Ascending aorta (tissue), 2 donors: ENCODE results near the gene MED6. TPM values are rescaled to one million over a fixed set of nuclear protein-coding genes. Genes with fewer than 3 reads are reported as not detected.

Source experiments
- DNase-seq, 2 donors: peaks; one replicate each; pipeline ENCODE4 v3.0.0-alpha.2; 2019; ENCODE audit warnings: low spot score in 2 of 2
- H3K27ac ChIP-seq, 2 donors: fragments of 200-600 bp; sonication (generic); one replicate each; pipeline ENCODE4 v1.5.1; 2016 to 2017; ENCODE audit warnings: mild to moderate bottlenecking in 1 of 2
- H3K27me3 ChIP-seq: fragments of 200-600 bp; sonication (generic); one replicate; pipeline ENCODE4 v1.5.1; 2017
- H3K36me3 ChIP-seq, 2 donors: fragments of 200-600 bp; sonication (generic); one replicate each; pipeline ENCODE4 v1.5.1; 2016
- H3K4me1 ChIP-seq, 2 donors: fragments of 200-600 bp; sonication (generic); one replicate each; pipeline ENCODE4 v1.5.1; 2016 to 2017; ENCODE audit warnings: mild to moderate bottlenecking in 1 of 2
- H3K4me3 ChIP-seq, 2 donors: fragments of 200-600 bp; sonication (generic); one replicate each; pipeline ENCODE4 v1.5.1; 2016 to 2017; ENCODE audit warnings: mild to moderate bottlenecking in 1 of 2
- H3K9me3 ChIP-seq, 2 donors: fragments of 200-600 bp; sonication (generic); one replicate each; pipeline ENCODE4 v1.5.1; 2016
- CTCF ChIP-seq, 3 experiments: fragments of 200-600 bp in 2 of 3; fragments of 450-650 bp in 1 of 3; sonication (generic) in 2 of 3; IDR thresholded peaks; one replicate each; pipeline ENCODE4 v1.5.1; 2016 to 2019; ENCODE audit warnings: antibody characterized with exemption in 3 of 3, mild to moderate bottlenecking in 1 of 3, moderate library complexity in 1 of 3
- intact Hi-C: fragments of 100-400 bp; cut with DNase I; formaldehyde crosslinking; loops from one replicate; pipeline ENCODE4 v1.15.1; 2023
- total RNA-seq: library from RNA; depleted of rRNA; stranded (reverse); fragments of >200 nt; gene quantifications from one replicate; pipeline ENCODE4 v1.1.0, GENCODE V29; 2016

The MED6 gene
- total RNA-seq: 38.0 TPM

- peak within 1 kb of the TSS; percentile 74 to 84 for H3K4me3 ChIP-seq
- H3K27ac ChIP-seq: peak within 1 kb of the TSS; percentile 76 to 77
- no peak for TF ChIP-seq CTCF (IDR thresholded peaks at IDR 0.05)
- intact Hi-C loops: loop anchor here (1.0 to 5.0 kb wide), 5 partner anchors 42 to 372 kb away; partner anchors contain the start of genes COX16 and TTC9
- no peaks in the 10 kb centered on the region for H3K9me3 ChIP-seq
- peaks cover 8 to 14% of the 10 kb centered on the region in 2 donors for H3K4me1 ChIP-seq
- peaks cover 9 to 13% of the 10 kb centered on the region in 2 donors for H3K36me3 ChIP-seq
- DNase-seq: peak; percentile 73 to 96
- no peaks in the 10 kb centered on the region for H3K27me3 ChIP-seq
These were observed at the start of gene MED6 for GRCh38 chr14:70600382-70601157. TSS of gene MED6 (minus strand) at chr14:70600655. CDS start at chr14:70600637, 18 bp downstream.

- Histone ChIP-seq H3K4me1 (no peaks in the 10 kb centered on the region), H3K36me3 (no peaks in the 10 kb centered on the region), H3K27ac (no peak overlapping the region), H3K9me3 (no peaks in the 10 kb centered on the region), H3K4me3 (no peak overlapping the region), H3K27me3 (no peaks in the 10 kb centered on the region)
- no peak for DNase-seq
- no peak for TF ChIP-seq CTCF (IDR thresholded peaks at IDR 0.05)
- intact Hi-C loops: no loop called here
These were observed 49.3 kb upstream of the MED6 start for GRCh38 chr14:70649803-70650202.

- no peak overlapping the region for H3K4me3 ChIP-seq
- no peak overlapping the region for H3K27ac ChIP-seq
- H3K4me1 ChIP-seq: no peaks in the 10 kb centered on the region
- no peak for TF ChIP-seq CTCF (IDR thresholded peaks at IDR 0.05)
- H3K27me3 ChIP-seq: no peaks in the 10 kb centered on the region
- H3K36me3 ChIP-seq: no peaks in the 10 kb centered on the region
- DNase-seq: no peak
- no peaks in the 10 kb centered on the region for H3K9me3 ChIP-seq
- intact Hi-C loops: no loop called here
These were observed 47.9 kb upstream of the MED6 start for GRCh38 chr14:70648346-70648745.

GRCh38 chr14:70646705-70647104, 46.2 kb upstream of the MED6 start:
- TF ChIP-seq CTCF (IDR thresholded peaks at IDR 0.05): no peak
- H3K4me1 ChIP-seq: peaks cover 0 to 2% of the 10 kb centered on the region in 2 donors
- no peaks in the 10 kb centered on the region for H3K27me3 ChIP-seq
- no peak for DNase-seq
- H3K9me3 ChIP-seq: no peaks in the 10 kb centered on the region
- intact Hi-C loops: no loop called here
- H3K27ac ChIP-seq: no peak overlapping the region
- H3K4me3 ChIP-seq: no peak overlapping the region
- H3K36me3 ChIP-seq: no peaks in the 10 kb centered on the region

- no peak for TF ChIP-seq CTCF (IDR thresholded peaks at IDR 0.05)
- Histone ChIP-seq H3K9me3 (no peaks in the 10 kb centered on the region), H3K36me3 (no peaks in the 10 kb centered on the region), H3K4me1 (peaks cover 0 to 4% of the 10 kb centered on the region in 2 donors), H3K27me3 (no peaks in the 10 kb centered on the region), H3K27ac (no peak overlapping the region), H3K4me3 (no peak overlapping the region)
- intact Hi-C loops: no loop called here
- DNase-seq: no peak
These were observed 45.4 kb upstream of the MED6 start for GRCh38 chr14:70645892-70646291.
